CD4-positive, alpha-beta memory T cell (primary cell): Measurements from ENCODE around the gene NETO2. TPM values are rescaled to one million over a fixed set of nuclear protein-coding genes. Genes with fewer than 3 reads are reported as not detected.

ENCODE experiments used
- CTCF ChIA-PET: fragments of 350-600 bp; sonication (Branson Sonifier 250); formaldehyde crosslinking; loops from one replicate; lab custom pipeline; 2021; ENCODE audit warnings: inconsistent platforms; ENCODE audit not compliant: partially characterized antibody; lab: Charles Lee
- POLR2A ChIA-PET: fragments of 350-600 bp; sonication (Branson Sonifier 250); formaldehyde crosslinking; loops from one replicate; lab custom pipeline; 2021; ENCODE audit not compliant: partially characterized antibody; lab: Charles Lee
- DNase-seq, 5 donors: peaks; one replicate each; pipeline versions ENCODE4 v3.0.0 to v3.0.0-alpha.2; 2020 to 2022; ENCODE audit warnings: mixed read lengths in 1 of 5
- H3K27ac ChIP-seq: one replicate; pipeline ENCODE4 v1.7.0; 2013; ENCODE audit warnings: low read depth, low read length
- H3K27me3 ChIP-seq: 2 replicates; pipeline ENCODE4 v1.7.0; 2013; ENCODE audit warnings: mild to moderate bottlenecking, low read length, moderate library complexity; ENCODE audit not compliant: insufficient read depth
- H3K36me3 ChIP-seq: 2 replicates; pipeline ENCODE4 v1.7.0; 2013; ENCODE audit warnings: mild to moderate bottlenecking, low read length, moderate library complexity; ENCODE audit not compliant: insufficient read depth
- H3K4me1 ChIP-seq: 2 replicates; pipeline ENCODE4 v1.7.0; 2013; ENCODE audit warnings: mild to moderate bottlenecking, low read length, moderate library complexity; ENCODE audit not compliant: insufficient read depth
- H3K4me3 ChIP-seq, 2 donors: one replicate each; pipeline ENCODE4 v1.7.0; 2013; ENCODE audit warnings: low read length in 2 of 2, mild to moderate bottlenecking in 1 of 2
- H3K9me3 ChIP-seq, 2 donors: one replicate each; pipeline ENCODE4 v1.7.0; 2013; ENCODE audit warnings: low read length in 2 of 2, control low read depth in 1 of 2; ENCODE audit not compliant: control insufficient read depth in 1 of 2
- H3K27ac Mint-ChIP-seq, 7 donors: one replicate each; pipeline ENCODE4 v1.8.0; 2020 to 2021; ENCODE audit warnings: mixed read lengths in 7 of 7, mild to moderate bottlenecking in 6 of 7, inconsistent platforms in 3 of 7, moderate library complexity in 3 of 7
- H3K27me3 Mint-ChIP-seq, 2 donors: one replicate each; pipeline ENCODE4 v1.8.0; 2020 to 2021; ENCODE audit warnings: mixed read lengths in 2 of 2
- H3K36me3 Mint-ChIP-seq, 2 donors: one replicate each; pipeline ENCODE4 v1.8.0; 2020 to 2021; ENCODE audit warnings: mixed read lengths in 2 of 2, inconsistent platforms in 1 of 2, mild to moderate bottlenecking in 1 of 2
- H3K4me1 Mint-ChIP-seq, 4 donors: one replicate each; pipeline ENCODE4 v1.8.0; 2020 to 2021; ENCODE audit warnings: mixed read lengths in 4 of 4, mild to moderate bottlenecking in 1 of 4
- H3K4me3 Mint-ChIP-seq, 8 donors: one replicate each; pipeline ENCODE4 v1.8.0; 2020 to 2021; ENCODE audit warnings: mixed read lengths in 8 of 8, mild to moderate bottlenecking in 7 of 8, moderate library complexity in 6 of 8, inconsistent platforms in 3 of 8
- H3K9me3 Mint-ChIP-seq, 8 donors: one replicate each; pipeline ENCODE4 v1.8.0; 2020 to 2021; ENCODE audit warnings: mixed read lengths in 8 of 8, mild to moderate bottlenecking in 5 of 8, inconsistent platforms in 3 of 8, moderate library complexity in 1 of 8
- intact Hi-C: fragments of 100-400 bp; cut with micrococcal nuclease; formaldehyde crosslinking; loops from one replicate; pipeline ENCODE4 v1.15.1; 2023
- polyA plus RNA-seq, 2 donors: library from polyadenylated mRNA; unstranded; fragments of 300-500 nt; fragmentation: Illumina TruSeq; gene quantifications; one replicate each; pipeline ENCODE4 v1.2.3, GENCODE V29; 2021
- total RNA-seq, 2 experiments: library from RNA; stranded (reverse); gene quantifications; one replicate each; pipeline ENCODE4 v1.2.3, GENCODE V29; 2021

The NETO2 gene
- total and polyA plus RNA-seq, 4 experiments from 2014 or later = 3.0 to 5.1 (median 4.1) TPM

DNA sequence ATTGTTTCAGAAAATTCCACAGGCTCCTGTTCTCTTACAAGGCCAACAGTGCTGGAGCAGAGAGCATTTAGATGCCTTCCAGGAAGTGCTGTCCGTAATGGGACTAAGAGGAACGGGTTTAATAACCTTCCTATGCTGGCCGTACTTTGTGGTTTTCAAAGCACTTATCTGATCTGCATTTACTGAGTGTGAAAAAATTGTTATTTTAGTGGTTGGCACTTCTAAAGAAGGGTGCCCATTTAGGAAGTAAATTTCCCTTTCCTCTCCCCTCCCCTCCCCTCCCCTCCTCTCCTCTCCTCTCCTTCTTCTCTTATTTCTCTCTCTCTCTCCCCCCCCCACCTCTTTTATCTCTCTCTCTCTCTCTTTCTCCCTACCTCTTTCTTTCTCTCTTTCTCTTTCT, 98.3 kb downstream of the NETO2 start:
- Mint-ChIP-seq H3K27ac (peak overlapping the region in 5 of 7 donors; percentile 14 to 52 (median 46)), H3K4me1 (peaks cover 13 to 23% (median 16%) of the 10 kb centered on the region in 4 donors), H3K9me3 (no peaks in the 10 kb centered on the region), H3K4me3 (no peak overlapping the region), H3K36me3 (no peaks in the 10 kb centered on the region), H3K27me3 (no peaks in the 10 kb centered on the region)
- Histone ChIP-seq H3K9me3 (no peaks in the 10 kb centered on the region), H3K36me3 (no peaks in the 10 kb centered on the region), H3K27me3 (no peaks in the 10 kb centered on the region), H3K27ac (no peak overlapping the region), H3K4me3 (no peak overlapping the region), H3K4me1 (peaks cover 13% of the 10 kb centered on the region)
- DNase-seq = no peak
- POLR2A ChIA-PET = no interaction called here
- CTCF ChIA-PET = no interaction called here
- intact Hi-C loops = no loop called here

- H3K9me3 Mint-ChIP-seq = no peaks in the 10 kb centered on the region
- no peak overlapping the region for H3K4me3 ChIP-seq
- POLR2A ChIA-PET = no interaction called here
- CTCF ChIA-PET = no interaction called here
- no peaks in the 10 kb centered on the region for H3K36me3 ChIP-seq
- H3K4me1 Mint-ChIP-seq = peaks cover 13 to 23% (median 16%) of the 10 kb centered on the region in 4 donors
- no peak for DNase-seq
- intact Hi-C loops = no loop called here
- H3K9me3 ChIP-seq = no peaks in the 10 kb centered on the region
- peaks cover 13% of the 10 kb centered on the region for H3K4me1 ChIP-seq
- H3K4me3 Mint-ChIP-seq = peak overlapping the region in 3 of 8 donors; percentile 8 to 55 (median 42)
- no peaks in the 10 kb centered on the region for H3K36me3 Mint-ChIP-seq
- H3K27ac ChIP-seq = no peak overlapping the region
- peak overlapping the region in 4 of 7 donors; percentile 7 to 46 (median 26) for H3K27ac Mint-ChIP-seq
- no peaks in the 10 kb centered on the region for H3K27me3 ChIP-seq
- no peaks in the 10 kb centered on the region for H3K27me3 Mint-ChIP-seq
Observed at GRCh38 chr16:47045023-47045422, 98.7 kb downstream of the NETO2 start.

GRCh38 chr16:47043970-47044684, 99.6 kb downstream of the NETO2 start:
- ChIA-PET POLR2A (interaction anchor here (0.7 kb wide), 1 partner anchor 391 kb away, joined by 5 read pairs; no protein-coding TSS in a partner anchor), CTCF (interaction anchor here (1.9 kb wide), 1 partner anchor 10 kb away, joined by 5 read pairs; no protein-coding TSS in a partner anchor)
- Histone ChIP-seq H3K36me3 (no peaks in the 10 kb centered on the region), H3K27ac (no peak overlapping the region), H3K27me3 (no peaks in the 10 kb centered on the region), H3K9me3 (no peaks in the 10 kb centered on the region), H3K4me1 (peaks cover 13% of the 10 kb centered on the region), H3K4me3 (no peak overlapping the region)
- H3K27ac Mint-ChIP-seq = peak overlapping the region in 1 of 7 donors; percentile 4
- H3K4me1 Mint-ChIP-seq = peaks cover 13 to 23% (median 16%) of the 10 kb centered on the region in 4 donors
- no peak for DNase-seq
- H3K9me3 Mint-ChIP-seq = no peaks in the 10 kb centered on the region
- H3K4me3 Mint-ChIP-seq = no peak overlapping the region
- no peaks in the 10 kb centered on the region for H3K27me3 Mint-ChIP-seq
- no peaks in the 10 kb centered on the region for H3K36me3 Mint-ChIP-seq
- intact Hi-C loops = no loop called here

DNA sequence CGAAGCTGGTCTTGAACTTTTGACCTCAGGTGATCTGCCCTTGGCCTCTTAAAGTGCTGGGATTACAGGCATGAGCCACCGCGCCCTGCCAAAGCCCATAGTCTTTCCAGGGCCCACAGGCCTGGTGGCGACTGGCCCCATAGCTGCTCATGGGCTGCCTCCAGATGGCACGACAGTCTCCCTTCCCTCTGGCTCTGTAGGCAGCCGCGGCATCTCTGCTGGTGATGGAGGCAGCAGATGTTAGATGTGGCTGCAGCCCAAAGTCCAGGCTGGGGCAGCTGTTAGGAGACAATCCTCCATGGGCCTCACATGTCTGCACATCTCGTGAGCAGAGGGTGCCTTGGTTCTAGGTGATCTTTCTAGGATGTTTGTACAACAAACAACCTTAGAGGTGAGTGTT, 100.5 kb downstream of the NETO2 start:
- H3K4me3 Mint-ChIP-seq = no peak overlapping the region
- CTCF ChIA-PET = interaction anchor here (1.9 kb wide), 1 partner anchor 9 kb away, joined by 5 read pairs; no protein-coding TSS in a partner anchor
- H3K9me3 Mint-ChIP-seq = no peaks in the 10 kb centered on the region
- POLR2A ChIA-PET = no interaction called here
- no peak for DNase-seq
- H3K4me1 ChIP-seq = peaks cover 13% of the 10 kb centered on the region
- no peaks in the 10 kb centered on the region for H3K36me3 Mint-ChIP-seq
- H3K9me3 ChIP-seq = no peaks in the 10 kb centered on the region
- H3K4me3 ChIP-seq = no peak overlapping the region
- intact Hi-C loops = no loop called here
- peaks cover 14 to 25% (median 16%) of the 10 kb centered on the region in 4 donors for H3K4me1 Mint-ChIP-seq
- no peaks in the 10 kb centered on the region for H3K27me3 ChIP-seq
- H3K36me3 ChIP-seq = no peaks in the 10 kb centered on the region
- no peak overlapping the region for H3K27ac ChIP-seq
- no peaks in the 10 kb centered on the region for H3K27me3 Mint-ChIP-seq
- peak overlapping the region in 1 of 7 donors; percentile 29 for H3K27ac Mint-ChIP-seq

DNA sequence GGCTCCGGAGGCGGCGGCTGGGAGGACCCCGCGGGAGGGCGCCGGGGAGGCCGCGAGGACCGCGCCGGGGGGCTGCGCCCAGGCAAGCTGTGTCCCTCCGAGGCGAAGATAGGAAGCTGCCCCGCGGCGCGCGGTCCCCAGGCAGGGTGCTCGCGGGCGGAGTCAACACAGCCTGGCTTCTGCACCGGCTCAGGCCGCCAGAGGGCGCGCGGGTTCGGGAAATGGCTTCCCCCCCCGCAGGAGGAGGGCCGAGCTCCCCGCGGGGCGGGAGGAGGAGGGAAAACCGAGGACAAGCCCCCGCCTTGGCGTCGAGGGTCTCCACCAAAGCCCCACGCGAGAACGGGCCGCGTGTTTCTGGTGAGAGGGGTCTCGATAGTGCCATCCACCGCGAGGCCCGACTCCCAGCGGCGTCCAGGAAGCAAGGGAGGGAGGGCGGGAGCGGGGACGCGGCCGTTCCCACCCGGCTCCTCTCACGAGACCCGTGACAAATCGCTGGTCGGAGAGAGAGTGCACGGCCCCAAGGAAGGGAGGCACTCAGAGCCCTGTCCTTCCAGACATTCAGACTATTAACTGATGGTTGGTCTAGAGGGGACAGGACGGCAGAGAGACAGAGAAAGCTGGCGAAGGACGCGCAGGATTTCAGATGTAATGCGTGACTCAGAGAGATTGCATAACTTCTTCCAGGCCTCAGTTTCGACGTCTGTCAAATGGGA, 105.8 kb downstream of the NETO2 start:
- peak; percentile 81 to 89 (median 85) for DNase-seq
- H3K36me3 Mint-ChIP-seq = no peaks in the 10 kb centered on the region
- ChIA-PET POLR2A (interaction anchor here (0.7 to 1.9 kb wide), 8 partner anchors 63 to 1127 kb away, joined by 3 to 16 read pairs (median 5); partner anchors contain the start of genes DNAJA2, ITFG1, NETO2 and PHKB), CTCF (interaction anchor here (0.5 to 4.4 kb wide), 31 partner anchors 9 to 1210 kb away, joined by 3 to 39 read pairs (median 4); partner anchors contain the start of genes ABCC11, ABCC12, DNAJA2 and NETO2)
- Histone ChIP-seq H3K36me3 (no peaks in the 10 kb centered on the region), H3K4me3 (peak overlapping the region; percentile 61 to 67), H3K9me3 (no peaks in the 10 kb centered on the region), H3K27me3 (no peaks in the 10 kb centered on the region), H3K27ac (peak overlapping the region; percentile 45), H3K4me1 (no peaks in the 10 kb centered on the region)
- no peaks in the 10 kb centered on the region for H3K27me3 Mint-ChIP-seq
- H3K9me3 Mint-ChIP-seq = no peaks in the 10 kb centered on the region
- peak overlapping the region; percentile 68 to 85 (median 80) for H3K4me3 Mint-ChIP-seq
- H3K4me1 Mint-ChIP-seq = peaks cover 0 to 8% (median 5%) of the 10 kb centered on the region in 4 donors
- H3K27ac Mint-ChIP-seq = peak overlapping the region in 4 of 7 donors; percentile 8 to 71 (median 42)
- intact Hi-C loops = loop anchor here (1.0 kb wide), 5 partner anchors 65 to 1127 kb away; partner anchors contain the start of gene DNAJA2

- no peaks in the 10 kb centered on the region for H3K27me3 Mint-ChIP-seq
- POLR2A ChIA-PET = interaction anchor here (0.7 to 1.9 kb wide), 8 partner anchors 63 to 1128 kb away, joined by 3 to 16 read pairs (median 5); partner anchors contain the start of genes DNAJA2, ITFG1, NETO2 and PHKB
- H3K9me3 Mint-ChIP-seq = no peaks in the 10 kb centered on the region
- no peak overlapping the region for H3K27ac Mint-ChIP-seq
- no peaks in the 10 kb centered on the region for H3K36me3 Mint-ChIP-seq
- Histone ChIP-seq H3K4me1 (no peaks in the 10 kb centered on the region), H3K9me3 (no peaks in the 10 kb centered on the region), H3K4me3 (peak overlapping the region; percentile 36 to 67), H3K36me3 (no peaks in the 10 kb centered on the region), H3K27me3 (no peaks in the 10 kb centered on the region), H3K27ac (peak overlapping the region; percentile 45)
- intact Hi-C loops = loop anchor here (1.0 kb wide), 5 partner anchors 64 to 1128 kb away; partner anchors contain the start of gene DNAJA2
- peaks cover 0 to 4% (median 2%) of the 10 kb centered on the region in 4 donors for H3K4me1 Mint-ChIP-seq
- DNase-seq = no peak
- CTCF ChIA-PET = interaction anchor here (0.5 to 4.4 kb wide), 28 partner anchors 9 to 1210 kb away, joined by 3 to 39 read pairs (median 4); partner anchors contain the start of genes ABCC11, ABCC12, DNAJA2 and NETO2
- peak overlapping the region; percentile 39 to 85 (median 80) for H3K4me3 Mint-ChIP-seq
Observed at GRCh38 chr16:47037396-47037745, 106.4 kb downstream of the NETO2 start.
